ENCODE results near the gene APBB2.

GRCh38 chr4:40984051-40984450 lies 230.3 kb downstream of the APBB2 start:
- TF ChIP-seq GATA3 (IDR thresholded peaks at IDR 0.05; ENCODE audit: low read depth, low read length) (no peak), GATA2 (IDR thresholded peaks at IDR 0.05; ENCODE audit: low read depth, low read length) (no peak)
